Measurements from ENCODE around the gene ZNF77.
A peak's percentile ranks its signal among the peaks of the same experiment; 100 is the strongest.
"Not testable (repeated sequence)": the region's sequence is repeated elsewhere in the genome, so short reads cannot be mapped to it uniquely, and the experiment has no call there.

Gene ZNF77

GRCh38 chr19:2970201-2970835 is 25.5 kb upstream of the ZNF77 start:
- DNase-seq (ENCODE audit: low read depth): peak; percentile 63

GRCh38 chr19:2969104-2969504 is 24.3 kb upstream of the ZNF77 start:
- DNase-seq (ENCODE audit: low read depth): no peak

DNA sequence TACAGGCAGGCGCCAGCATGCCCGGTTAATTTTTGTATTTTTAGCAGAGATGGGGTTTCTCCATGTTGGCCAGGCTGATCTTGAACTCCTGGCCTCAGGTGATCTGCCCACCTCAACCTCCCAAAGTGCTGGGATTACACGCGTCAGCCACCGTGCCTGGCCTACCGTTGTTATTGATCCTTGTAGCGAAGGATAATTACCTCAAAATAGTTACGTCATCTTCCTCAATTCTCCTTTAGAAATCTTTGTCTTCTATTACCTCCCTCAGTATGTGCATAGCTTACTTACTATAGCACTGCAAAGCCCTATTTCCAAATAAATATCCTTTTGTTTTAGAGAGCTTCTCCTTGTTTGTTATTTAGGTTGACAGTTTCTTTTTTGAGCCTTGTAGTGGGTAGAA is 23.2 kb upstream of the ZNF77 start:
- DNase-seq (ENCODE audit: low read depth): no peak

GRCh38 chr19:2964874-2965273 is 20.1 kb upstream of the ZNF77 start:
- no peak for DNase-seq (ENCODE audit: low read depth)

GRCh38 chr19:2963631-2964030 is 18.9 kb upstream of the ZNF77 start:
- not testable (repeated sequence) for DNase-seq (ENCODE audit: low read depth)

DNA sequence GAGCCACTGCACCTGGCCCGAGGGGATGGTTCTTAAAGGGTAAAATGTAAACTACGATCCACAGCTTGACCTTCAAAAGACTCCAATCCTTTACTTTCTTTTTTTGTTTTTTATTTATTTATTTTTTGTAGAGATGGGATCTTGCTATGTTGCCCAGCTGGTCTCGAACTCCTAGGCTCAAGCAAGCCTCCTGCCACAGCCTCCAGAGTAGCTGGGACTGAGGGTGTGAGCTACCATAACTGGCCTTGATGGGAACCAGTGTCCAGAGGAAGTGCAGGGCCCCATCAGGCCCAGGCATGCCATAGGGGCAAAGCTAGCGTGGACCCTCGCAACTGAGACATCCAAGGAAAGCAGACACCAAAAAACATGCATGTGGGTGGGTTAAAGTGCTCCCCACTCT is 18.4 kb upstream of the ZNF77 start:
- no peak for DNase-seq (ENCODE audit: low read depth)

DNA sequence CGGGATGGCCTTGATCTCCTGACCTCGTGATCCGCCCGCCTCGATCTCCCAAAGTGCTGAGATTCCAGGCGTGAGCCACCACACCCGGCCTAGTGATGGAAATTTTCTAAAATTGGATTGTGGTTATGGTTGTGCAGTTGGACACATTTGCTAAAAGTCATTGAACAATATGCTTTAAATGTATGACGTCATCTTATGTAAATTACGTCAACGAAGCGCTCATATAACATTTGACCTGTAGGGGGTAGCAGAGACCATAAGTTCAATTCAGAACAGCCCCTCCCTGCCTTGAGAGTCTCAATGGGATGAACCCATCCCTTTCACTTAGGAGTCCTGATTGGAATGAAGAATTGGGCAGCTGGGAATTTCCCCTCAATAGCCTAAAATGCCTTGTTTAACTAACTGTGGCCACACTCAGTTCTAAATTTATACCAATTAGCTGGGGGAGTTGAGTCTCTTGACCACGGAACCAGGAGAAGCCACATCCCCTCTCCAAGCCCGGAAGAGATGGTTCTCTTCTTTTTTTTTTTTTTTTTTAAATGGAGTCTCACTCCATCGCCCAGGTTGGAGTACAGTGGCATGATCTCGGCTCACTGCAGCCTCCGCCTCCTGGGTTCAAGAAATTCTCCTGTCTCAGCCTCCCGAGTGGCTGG is 17.4 kb upstream of the ZNF77 start:
- DNase-seq (ENCODE audit: low read depth): peak; percentile 82

GRCh38 chr19:2960120-2960519 is 15.3 kb upstream of the ZNF77 start:
- no peak for DNase-seq (ENCODE audit: low read depth)

- no peak for DNase-seq (ENCODE audit: low read depth)
These were observed 12.4 kb upstream of the ZNF77 start for GRCh38 chr19:2957160-2957559.

- no peak for DNase-seq (ENCODE audit: low read depth)
These were observed 8.2 kb upstream of the ZNF77 start for GRCh38 chr19:2952953-2953481.

- DNase-seq (ENCODE audit: low read depth): peak; percentile 99
These were observed 5.7 kb upstream of the ZNF77 start for GRCh38 chr19:2950286-2951124.

GRCh38 chr19:2949939-2950285 is 5.1 kb upstream of the ZNF77 start:
- no peak for DNase-seq (ENCODE audit: low read depth)

DNA sequence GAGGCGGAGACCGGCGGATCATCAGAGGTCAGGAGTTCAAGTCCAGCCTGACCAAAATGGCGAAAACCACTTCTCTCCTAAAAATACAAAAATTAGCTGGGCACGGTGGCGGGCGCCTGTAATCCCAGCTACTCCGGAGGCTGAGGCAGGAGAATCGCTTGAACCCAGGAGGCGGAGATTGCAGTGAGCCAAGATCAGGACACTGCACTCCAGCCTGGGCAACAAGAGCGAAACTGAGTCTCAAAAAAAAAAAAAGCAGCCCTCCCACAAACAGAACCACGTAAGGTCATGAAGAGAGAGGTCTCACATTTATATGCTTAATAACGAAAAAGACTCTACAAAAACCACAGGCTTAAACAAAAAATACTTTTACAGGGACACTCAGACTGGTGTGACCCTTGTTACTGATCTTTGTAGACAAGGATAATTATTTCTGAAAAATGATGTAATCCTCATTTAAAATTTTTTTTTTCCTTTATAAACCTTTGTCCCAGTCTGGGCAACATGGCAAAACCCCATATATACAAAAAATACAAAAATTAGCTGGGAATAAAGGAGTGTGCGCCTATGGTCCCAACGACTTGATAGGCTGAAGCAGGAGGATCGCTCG is 909 bp upstream of the ZNF77 start:
- DNase-seq (ENCODE audit: low read depth): no peak

DNA sequence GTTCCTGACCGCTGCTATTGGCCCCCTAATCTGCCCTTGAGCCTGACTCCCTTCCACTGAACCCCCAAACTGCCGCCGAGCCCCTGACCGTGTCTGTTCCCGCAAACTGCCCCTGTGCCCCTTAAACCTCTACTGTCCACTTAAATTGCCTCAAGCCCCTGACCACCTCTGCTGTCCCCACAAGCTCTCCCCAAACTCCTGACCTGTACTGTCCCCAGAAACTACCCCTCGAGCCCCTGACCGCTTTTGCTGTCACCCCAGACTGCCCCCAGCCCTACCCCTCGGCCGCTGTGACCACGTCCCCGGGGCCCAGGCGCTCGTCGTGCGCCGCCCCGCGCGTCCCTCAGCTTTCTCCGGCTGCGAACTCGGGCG is 382 bp downstream of the ZNF77 start:
- no peak for DNase-seq (ENCODE audit: low read depth)

GRCh38 chr19:2942928-2943640 is 1.7 kb downstream of the ZNF77 start:
- no peak for DNase-seq (ENCODE audit: low read depth)

- not testable (repeated sequence) for DNase-seq (ENCODE audit: low read depth)
These were observed 8.9 kb downstream of the ZNF77 start for GRCh38 chr19:2935863-2936262.

DNA sequence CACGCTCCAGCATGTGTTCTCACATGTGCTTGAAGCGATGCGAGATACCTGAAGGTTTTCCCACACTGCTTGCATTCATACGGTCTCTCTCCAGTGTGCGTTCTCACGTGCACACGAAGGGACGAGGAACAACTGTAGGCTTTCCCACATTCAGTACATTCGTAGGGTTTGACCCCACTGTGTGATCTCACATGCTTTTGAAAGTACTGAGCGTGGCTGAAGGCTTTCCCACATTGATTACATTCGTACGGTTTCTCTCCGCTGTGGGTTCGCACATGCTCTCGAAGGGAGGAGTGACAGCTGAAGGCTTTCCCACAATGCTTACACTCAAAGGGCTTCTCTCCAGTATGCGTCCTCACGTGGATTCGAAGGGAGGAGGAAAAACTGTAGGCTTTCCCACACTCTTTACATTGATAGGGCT is 11.3 kb downstream of the ZNF77 start:
- no peak for DNase-seq (ENCODE audit: low read depth)

- DNase-seq (ENCODE audit: low read depth): no peak
These were observed 17.7 kb downstream of the ZNF77 start for GRCh38 chr19:2927032-2927430.

DNA sequence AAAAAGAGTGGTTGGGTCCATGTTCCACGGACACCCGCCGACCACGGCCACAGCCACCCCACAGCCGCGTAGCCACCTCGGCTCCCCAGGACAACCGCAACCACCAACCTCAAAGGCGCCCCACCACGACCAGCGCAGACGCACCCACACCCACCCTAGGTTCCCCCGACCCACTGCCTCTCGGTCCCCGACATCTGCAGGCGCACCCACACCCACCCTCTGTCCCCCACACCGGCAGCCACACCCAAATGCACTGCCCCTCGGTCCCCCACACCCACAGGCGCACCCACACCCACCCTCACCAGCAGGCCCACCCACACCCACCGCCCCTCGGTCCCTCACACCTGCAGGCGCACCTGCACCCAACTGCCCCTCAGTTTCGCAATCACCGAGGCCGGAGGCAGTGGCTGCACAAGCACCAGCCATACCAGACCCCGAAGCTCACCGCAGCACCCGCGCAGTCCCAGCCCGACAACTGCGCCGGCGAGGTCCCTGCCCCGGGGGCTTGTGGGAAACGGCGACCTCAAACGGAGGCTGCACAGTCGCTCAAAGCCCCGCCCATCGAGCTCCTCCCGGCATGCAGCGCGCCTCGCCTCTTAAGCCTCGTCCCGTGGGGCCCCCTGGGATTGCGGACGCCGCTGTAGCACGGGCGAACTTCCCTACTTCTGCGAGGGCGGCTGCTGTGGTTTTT is 18.3 kb downstream of the ZNF77 start:
- DNase-seq (ENCODE audit: low read depth): no peak

GRCh38 chr19:2923510-2923909 is 21.3 kb downstream of the ZNF77 start:
- peak; percentile 51 for DNase-seq (ENCODE audit: low read depth)

- peak; percentile 35 for DNase-seq (ENCODE audit: low read depth)
These were observed 21.8 kb downstream of the ZNF77 start for GRCh38 chr19:2922987-2923386.
